Activated naive CD4-positive, alpha-beta T cell (primary cell): ENCODE results near the gene EML1.

Source experiments
- DNase-seq, 4 experiments: peaks; one replicate each; lab custom pipeline; 2025; lab: John Stamatoyannopoulos, UW

EML1 gene

DNA sequence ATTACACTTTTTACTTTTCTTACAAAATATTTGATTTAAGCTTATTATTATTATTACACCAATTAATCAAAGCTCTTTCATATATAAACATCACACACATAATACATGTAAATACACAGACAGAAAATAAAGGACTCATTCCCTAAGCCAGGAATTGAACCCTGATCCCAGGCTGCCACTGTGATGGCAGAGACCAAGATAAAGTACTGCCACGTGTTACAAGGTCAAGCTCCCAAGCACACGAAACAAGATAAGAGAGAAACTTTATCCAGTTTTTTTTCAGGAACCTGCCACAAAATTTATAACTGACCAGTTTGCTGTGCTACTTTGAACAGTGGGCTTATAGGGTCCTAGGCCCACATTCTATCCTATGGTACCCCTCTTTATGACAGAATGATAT, 111.3 kb downstream of the EML1 start:
- DNase-seq: no peak

DNA sequence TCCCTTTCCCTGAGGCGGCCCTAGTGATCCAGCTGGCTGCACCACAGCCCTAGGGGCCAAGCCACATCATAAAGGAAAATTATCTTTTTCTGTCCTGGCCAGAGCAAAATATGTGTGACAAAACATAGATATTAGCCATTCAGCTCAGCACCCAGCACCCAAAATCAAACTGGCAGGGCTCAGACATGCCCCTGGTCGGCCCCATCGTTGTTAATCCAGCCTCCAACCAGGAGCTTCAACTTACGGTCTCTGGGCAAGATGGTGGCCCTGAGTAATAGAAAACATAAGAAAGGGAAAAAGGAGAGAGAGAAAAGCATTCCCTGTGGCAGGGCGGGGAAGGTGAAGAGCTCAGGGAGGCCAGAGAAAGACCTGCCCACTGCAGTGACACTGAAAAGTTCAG, 111.9 kb downstream of the EML1 start:
- DNase-seq: no peak

GRCh38 chr14:99907761-99908652, 114.8 kb downstream of the EML1 start:
- DNase-seq: no peak

- DNase-seq: no peak
Measured at GRCh38 chr14:99908653-99909250, 115.5 kb downstream of the EML1 start.

DNA sequence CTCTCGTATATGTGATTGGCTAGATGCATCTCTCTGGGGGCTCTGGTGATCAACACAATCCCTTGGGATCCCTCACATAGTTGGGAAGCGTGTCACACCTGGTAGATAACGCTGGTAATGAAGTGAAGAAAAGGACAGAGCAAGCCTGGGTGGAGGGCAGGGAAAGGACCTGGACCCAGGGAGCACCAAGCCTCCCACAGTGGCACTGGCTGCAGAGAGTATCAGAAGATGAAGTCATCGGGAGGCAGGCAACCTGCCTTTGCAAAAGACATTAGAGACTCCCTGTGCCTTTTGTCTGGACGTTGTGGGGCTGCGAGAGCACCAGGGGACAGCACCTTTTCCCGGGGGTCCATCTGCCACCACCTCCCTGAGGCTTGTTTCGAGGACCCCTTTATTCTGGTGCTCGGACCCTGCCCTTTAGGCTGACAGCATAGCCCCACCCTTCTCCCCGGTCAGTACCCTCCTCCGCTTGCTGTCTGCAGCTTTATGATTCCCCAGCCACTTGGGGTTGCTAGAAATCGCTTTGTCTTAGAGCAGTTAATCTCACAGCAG, 116.4 kb downstream of the EML1 start:
- no peak for DNase-seq

DNA sequence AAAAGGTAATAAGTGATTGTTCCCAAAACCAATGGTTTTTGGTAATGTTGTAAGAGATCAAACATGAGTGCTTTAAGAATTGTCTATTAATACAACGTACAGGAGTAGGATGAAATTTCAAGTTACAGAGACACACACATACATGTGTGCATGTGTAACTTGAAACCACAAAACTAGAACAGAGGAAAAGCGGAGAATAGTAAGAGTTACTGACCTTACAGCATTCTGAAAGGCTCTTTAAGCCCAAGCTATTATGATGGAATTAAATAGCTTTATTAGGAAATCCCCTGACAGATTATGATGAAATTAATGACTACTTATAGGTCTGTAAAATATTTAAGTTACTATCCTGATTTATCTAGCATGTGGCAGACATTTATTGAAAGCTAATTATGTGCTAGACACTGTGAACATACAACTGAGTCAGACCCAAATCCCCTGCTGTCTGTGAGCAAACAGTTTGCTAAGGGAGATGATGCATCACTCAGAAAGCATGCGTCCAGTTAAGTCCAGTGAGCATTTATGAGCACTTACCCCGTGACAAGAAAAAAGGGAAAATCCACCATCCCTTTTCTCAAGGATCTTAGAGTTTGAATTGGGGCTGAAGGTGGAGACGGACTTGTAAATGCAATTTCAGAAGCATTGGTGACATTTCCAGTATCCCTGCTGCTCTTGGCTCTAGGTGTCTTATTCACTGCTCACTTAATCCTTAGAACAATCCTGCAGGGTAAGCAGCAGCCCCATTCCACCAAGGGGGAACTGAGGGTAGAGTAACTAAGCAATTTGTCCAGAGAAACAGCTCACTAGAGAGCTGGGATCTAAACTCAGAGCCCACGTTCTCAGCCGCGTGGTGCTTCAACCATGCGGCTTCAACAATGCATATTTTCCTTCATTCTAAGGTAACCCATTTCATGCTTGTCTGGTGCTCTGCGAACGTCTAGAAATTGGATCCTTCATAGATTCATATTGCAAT, 117.4 kb downstream of the EML1 start:
- no peak for DNase-seq

GRCh38 chr14:99915305-99916090, 122.3 kb downstream of the EML1 start:
- DNase-seq: no peak

DNA sequence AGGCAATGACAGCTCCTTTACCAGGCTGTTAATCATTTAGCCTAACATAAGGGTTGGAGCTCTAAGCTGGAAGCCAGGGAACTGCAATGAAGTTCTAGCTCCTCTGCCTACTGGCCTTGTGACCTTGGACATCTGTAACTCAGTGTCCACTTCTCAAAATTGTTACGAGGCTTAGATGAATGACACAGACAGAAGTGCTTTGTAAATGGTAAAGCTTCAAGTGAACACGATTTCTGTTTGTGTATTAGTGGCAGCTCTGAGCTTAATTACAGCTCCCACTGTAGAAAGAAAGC, 122.8 kb downstream of the EML1 start:
- DNase-seq: no peak

GRCh38 chr14:99918781-99919180, 125.6 kb downstream of the EML1 start:
- no peak for DNase-seq

- no peak for DNase-seq
Measured at GRCh38 chr14:99921425-99921824, 128.2 kb downstream of the EML1 start.

DNA sequence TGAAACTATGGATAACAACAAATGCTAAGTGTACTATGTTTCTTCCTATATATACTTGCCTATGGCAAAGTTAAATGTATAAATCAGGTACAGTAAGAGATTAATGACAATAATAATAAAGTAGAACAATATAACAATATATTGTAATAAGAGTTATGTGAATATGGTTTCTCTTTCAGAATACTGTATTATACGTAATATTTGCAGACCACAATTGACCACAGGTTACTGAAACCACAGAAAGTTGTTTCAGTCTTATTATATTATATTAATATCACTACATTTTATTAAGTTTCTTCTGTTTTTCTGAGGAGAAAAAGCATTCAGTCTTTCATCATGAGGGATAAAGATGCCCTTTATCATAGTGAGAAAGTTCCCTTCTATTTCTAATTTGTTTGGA, 131.2 kb downstream of the EML1 start:
- DNase-seq: no peak

DNA sequence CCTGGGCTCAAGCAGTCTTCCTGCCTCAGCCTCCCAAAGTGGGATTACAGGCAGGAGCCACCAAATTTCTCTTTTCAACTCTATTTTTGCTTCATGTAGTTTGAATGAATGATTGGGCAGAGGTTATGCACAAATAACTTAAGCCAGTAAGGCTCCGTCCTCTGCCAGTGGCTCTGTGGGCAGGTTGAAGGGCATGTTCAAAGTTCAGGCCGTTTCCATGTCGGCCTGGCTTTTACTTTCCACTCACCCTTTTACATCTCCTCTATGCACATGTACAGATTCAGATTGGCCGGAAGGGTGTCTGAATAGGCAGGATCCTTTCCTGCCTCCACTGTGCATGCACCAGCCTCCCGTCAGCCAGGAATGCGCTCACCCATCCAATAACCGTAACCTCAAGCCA, 132.3 kb downstream of the EML1 start:
- DNase-seq: no peak

GRCh38 chr14:99928963-99929362, 135.8 kb downstream of the EML1 start:
- no peak for DNase-seq

DNA sequence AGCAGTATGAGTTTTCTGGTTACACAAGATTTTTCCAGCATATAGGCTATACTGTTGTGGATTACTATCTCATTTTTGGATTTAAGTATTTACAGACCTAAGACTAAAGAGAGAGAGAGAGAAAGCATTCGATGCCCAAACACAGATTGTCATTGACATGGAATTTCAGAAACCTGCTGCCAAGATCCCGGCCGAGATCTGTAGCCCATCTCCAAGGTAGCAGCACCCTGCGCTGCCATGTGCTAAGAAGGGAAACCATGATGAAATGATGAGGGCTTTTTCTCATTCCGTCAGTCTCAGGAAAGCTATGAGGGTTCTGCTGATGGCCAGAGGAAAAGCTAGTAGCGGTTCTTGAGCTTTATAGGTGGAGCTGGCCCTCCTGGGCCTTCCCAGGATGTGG, 136.4 kb downstream of the EML1 start:
- no peak for DNase-seq

- DNase-seq: no peak
Measured at GRCh38 chr14:99930420-99931274, 137.4 kb downstream of the EML1 start.

DNA sequence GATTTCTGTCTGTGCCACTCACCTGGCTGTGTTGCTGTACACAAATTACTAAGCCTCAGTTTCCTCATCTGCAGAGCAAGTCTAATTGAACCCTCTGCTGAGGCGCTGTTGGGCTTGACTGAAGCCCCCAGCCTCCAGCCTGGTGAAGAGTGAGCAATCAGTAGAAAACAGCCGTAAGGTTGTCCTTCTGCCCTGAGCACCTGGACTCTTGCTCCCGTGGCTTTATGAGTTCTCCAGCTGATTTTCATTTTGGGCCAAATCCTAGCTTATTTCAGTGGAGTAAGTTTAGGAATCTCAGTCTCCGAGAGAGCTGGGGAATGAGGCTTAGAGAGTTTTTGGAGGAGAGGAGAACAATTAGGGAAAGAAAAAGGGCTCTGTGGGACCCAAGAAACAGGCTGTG, 138.1 kb downstream of the EML1 start:
- no peak for DNase-seq

GRCh38 chr14:99936056-99936455, 142.8 kb downstream of the EML1 start:
- no peak for DNase-seq

DNA sequence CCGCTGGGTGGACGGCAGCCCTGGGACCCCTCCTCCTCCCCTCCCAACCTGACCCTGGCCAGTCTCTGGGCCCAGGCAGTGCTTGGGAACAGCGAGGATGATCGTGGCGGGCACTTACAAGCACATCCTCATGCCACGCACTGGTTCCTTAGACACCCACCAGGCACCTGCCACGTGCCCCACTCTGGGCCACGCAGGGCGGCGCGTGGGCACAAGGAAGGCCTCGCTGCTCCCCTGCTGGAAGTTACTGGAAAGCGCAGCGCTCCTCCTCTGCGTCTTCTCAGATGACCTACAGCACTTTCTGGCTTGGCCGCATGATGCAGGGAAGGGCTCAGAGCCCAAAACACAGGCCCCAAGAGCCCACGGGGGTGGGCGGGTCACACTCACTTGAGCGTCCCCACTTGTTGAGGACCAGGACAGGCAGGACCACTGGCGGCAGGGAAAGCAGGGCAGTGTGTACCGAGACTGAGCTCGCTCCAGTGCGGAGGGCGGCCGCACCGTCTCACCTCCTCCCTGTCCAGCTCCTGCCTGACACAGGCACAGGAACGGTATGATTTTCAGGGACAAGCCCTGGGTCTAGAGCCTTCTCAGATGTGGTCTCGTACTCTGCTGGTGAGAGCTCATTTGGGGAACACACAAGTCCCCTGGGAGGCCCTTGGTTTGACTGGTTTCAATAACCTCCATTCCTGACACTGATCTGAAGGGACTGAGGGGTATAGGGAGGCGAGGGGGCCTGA, 143.7 kb downstream of the EML1 start:
- no peak for DNase-seq

DNA sequence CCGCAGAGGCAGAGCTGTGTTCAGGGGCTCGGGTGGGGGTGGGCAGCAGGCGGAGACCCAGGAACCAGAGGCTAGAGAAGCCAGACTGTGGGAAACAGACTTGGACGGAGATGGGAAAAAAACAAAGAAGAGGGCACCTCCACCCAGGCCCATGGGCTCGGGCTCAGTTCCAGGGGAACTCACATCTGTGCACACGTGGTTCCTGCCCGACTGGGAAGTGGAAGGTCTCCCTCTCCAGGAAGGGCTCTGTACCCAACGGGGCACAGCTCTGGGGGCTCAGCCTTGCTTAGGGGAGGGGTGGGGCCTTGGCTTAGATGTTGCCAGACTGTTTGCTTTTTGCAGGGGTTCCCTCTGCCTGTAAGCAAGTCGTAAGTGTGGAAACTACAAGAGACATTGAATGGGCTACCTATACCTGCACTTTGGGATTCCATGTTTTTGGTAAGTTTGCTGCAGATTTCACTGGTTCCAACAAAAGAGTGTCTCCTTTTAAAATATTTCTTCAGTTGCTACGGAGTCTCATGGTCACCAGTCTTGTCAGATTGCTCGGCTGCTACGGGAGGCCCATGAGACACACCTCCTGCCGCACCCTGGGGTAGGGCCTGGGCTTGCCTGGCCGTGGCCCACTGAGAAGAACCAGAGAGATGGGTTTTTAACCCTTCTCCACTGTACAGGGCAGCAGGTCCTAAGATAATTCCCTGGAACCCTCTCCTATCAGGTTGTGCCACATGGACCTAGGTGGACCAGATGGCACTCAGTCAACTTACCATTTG, 144.4 kb downstream of the EML1 start:
- no peak for DNase-seq
